ENCODE data around the gene CDC73.

DNA sequence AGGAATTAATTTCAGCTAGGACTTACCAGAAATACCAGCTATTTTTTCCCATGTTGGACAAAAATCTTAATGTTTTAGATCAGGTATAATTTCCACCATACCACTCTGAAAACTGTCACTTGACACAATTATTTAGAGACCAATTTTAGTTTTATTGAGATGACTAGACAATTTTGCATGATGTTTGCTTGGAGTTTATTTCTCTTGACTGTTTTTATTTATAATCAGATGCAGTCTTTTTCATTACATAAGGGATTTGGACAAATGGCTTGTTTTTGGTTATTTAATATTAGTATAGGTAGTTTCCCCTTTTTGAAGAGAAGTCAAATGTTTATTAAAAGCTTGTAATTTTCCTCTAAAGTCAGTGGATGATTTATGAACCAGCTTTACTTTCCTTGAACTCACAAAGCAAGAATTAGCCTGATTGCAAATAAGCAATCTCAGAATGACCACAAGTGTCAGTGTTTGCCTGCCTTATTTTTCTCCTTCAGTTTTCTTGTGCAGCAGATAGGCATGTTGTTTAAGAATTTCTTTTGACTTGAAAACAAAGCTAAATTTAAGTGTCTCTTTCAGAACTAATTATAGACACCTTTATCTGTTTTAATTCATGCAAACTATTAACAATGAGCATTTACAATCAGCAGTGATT, 68.4 kb downstream of the CDC73 start:
- no peak for TF ChIP-seq GATA2 (IDR thresholded peaks at IDR 0.05; ENCODE audit: low read depth, low read length)
- no peak for TF ChIP-seq GATA3 (IDR thresholded peaks at IDR 0.05; ENCODE audit: low read depth, low read length)
